Endothelial cell of umbilical vein (primary cell): Measurements from ENCODE around the gene FOXJ3. TPM values are rescaled to one million over a fixed set of nuclear protein-coding genes. Genes with fewer than 3 reads are reported as not detected.

Experiments
- BruUV-seq: library from RNA; stranded (reverse); fragments of 400-500 nt; replicated peaks from 2 replicates; lab custom pipeline; 2021; lab: Mats Ljungman, UMichigan
- CTCF ChIA-PET: fragments of 300-600, 350-600 bp; sonication (Branson Sonifier 250); formaldehyde crosslinking; loops from one replicate; lab custom pipeline; 2021; ENCODE audit warnings: antibody characterized with exemption, inconsistent platforms; lab: Charles Lee
- POLR2A ChIA-PET: fragments of 300-600, 350-600 bp; sonication (Branson Sonifier 250); formaldehyde crosslinking; loops from one replicate; lab custom pipeline; 2021; ENCODE audit warnings: antibody characterized with exemption, inconsistent platforms; lab: Charles Lee
- DNase-seq: peaks from one replicate; pipeline ENCODE4 v3.0.0-alpha.2; 2011; ENCODE audit warnings: low read depth, low spot score
- FAIRE-seq: peaks from 2 replicates; lab custom pipeline; 2011; peaks lifted over from hg19 to GRCh38; lab: Jason Lieb, UNC
- H2AFZ ChIP-seq: 2 replicates; pipeline ENCODE4 v1.6.0; 2012; ENCODE audit warnings: low read depth, low read length, control low read depth, inconsistent platforms
- H3K27ac ChIP-seq: 2 replicates; pipeline ENCODE4 v1.5.1; 2011; ENCODE audit warnings: low read depth, mild to moderate bottlenecking, control low read depth, low read length, moderate library complexity; ENCODE audit not compliant: insufficient read depth
- H3K27me3 ChIP-seq, 2 experiments: 2 replicates each; pipeline versions ENCODE4 v1.6.0 to v1.6.1; 2011; ENCODE audit warnings: low read length in 2 of 2, mixed read lengths in 1 of 2; ENCODE audit not compliant: control insufficient read depth in 2 of 2, insufficient read depth in 2 of 2
- H3K36me3 ChIP-seq, 2 experiments: 2 replicates in 1 of 2; 3 replicates in 1 of 2; pipeline ENCODE4 v1.5.1; 2011; ENCODE audit warnings: low read length in 2 of 2, mild to moderate bottlenecking in 1 of 2, moderate library complexity in 1 of 2; ENCODE audit not compliant: control insufficient read depth in 2 of 2, insufficient read depth in 2 of 2; ENCODE audit errors: extremely low read depth in 1 of 2
- H3K4me1 ChIP-seq: 3 replicates; pipeline ENCODE4 v1.5.1; 2011; ENCODE audit warnings: mild to moderate bottlenecking, low read length; ENCODE audit not compliant: control insufficient read depth, insufficient read depth; ENCODE audit errors: extremely low read depth
- H3K4me2 ChIP-seq: 2 replicates; pipeline ENCODE4 v1.6.1; 2011; ENCODE audit warnings: low read length, control low read depth, mixed read lengths; ENCODE audit not compliant: insufficient read depth
- H3K4me3 ChIP-seq, 3 experiments: fragments of 200-600 bp in 1 of 3; sonication (generic), shearing (Covaris generic) in 1 of 3; replicated peaks in 1 of 3; 2 replicates each; pipeline ENCODE4 v1.5.1; 2011 to 2016; ENCODE audit warnings: control low read depth in 3 of 3, low read length in 3 of 3, mild to moderate bottlenecking in 2 of 3, inconsistent platforms in 1 of 3, low read depth in 1 of 3, moderate library complexity in 1 of 3; ENCODE audit not compliant: insufficient read depth in 1 of 3
- H3K79me2 ChIP-seq: 2 replicates; pipeline ENCODE4 v1.6.0; 2012; ENCODE audit warnings: low read length, inconsistent platforms; ENCODE audit not compliant: control insufficient read depth, insufficient read depth
- H3K9ac ChIP-seq: replicated peaks from 2 replicates; pipeline ENCODE3; 2011; ENCODE audit warnings: low read length, control low read depth; ENCODE audit not compliant: insufficient read depth; ENCODE audit errors: extremely low read depth
- H3K9me1 ChIP-seq: replicated peaks from 3 replicates; pipeline ENCODE4 v1.6.0; 2011; ENCODE audit warnings: mild to moderate bottlenecking, low read length; ENCODE audit not compliant: control insufficient read depth, insufficient read depth; ENCODE audit errors: extremely low read depth
- H3K9me3 ChIP-seq: replicated peaks from 2 replicates; pipeline ENCODE4 v1.5.1; 2012; ENCODE audit warnings: low read length, inconsistent platforms; ENCODE audit not compliant: control insufficient read depth, insufficient read depth
- H4K20me1 ChIP-seq: replicated peaks from 2 replicates; pipeline ENCODE3; 2011; ENCODE audit warnings: mild to moderate bottlenecking, low read length; ENCODE audit not compliant: control insufficient read depth, insufficient read depth; ENCODE audit errors: extremely low read depth
- CTCF ChIP-seq, 2 donors: IDR thresholded peaks; 1 replicate in 1 of 2; 2 replicates in 1 of 2; pipeline ENCODE4 v1.5.1; 2011; ENCODE audit warnings: low read length in 2 of 2, mild to moderate bottlenecking in 2 of 2, moderate library complexity in 2 of 2, control low read depth in 1 of 2, inconsistent platforms in 1 of 2, low read depth in 1 of 2; ENCODE audit not compliant: insufficient read depth in 1 of 2; ENCODE audit errors: extremely low read depth in 1 of 2
- EZH2 ChIP-seq: IDR thresholded peaks from 2 replicates; pipeline ENCODE4 v1.6.1; 2012; ENCODE audit warnings: borderline replicate concordance, low read depth, mild to moderate bottlenecking, moderate library complexity, low read length, inconsistent platforms; ENCODE audit not compliant: severe bottlenecking
- FOS ChIP-seq: IDR thresholded peaks from 2 replicates; pipeline ENCODE4 v1.6.1; 2011; ENCODE audit warnings: mild to moderate bottlenecking, low read length, moderate library complexity, borderline replicate concordance; ENCODE audit not compliant: insufficient read depth
- GATA2 ChIP-seq: IDR thresholded peaks from 2 replicates; pipeline ENCODE4 v1.7.0; 2011; ENCODE audit warnings: low read depth, mild to moderate bottlenecking, moderate library complexity, mixed read lengths, low read length; ENCODE audit not compliant: insufficient read length, insufficient read depth
- JUN ChIP-seq: IDR thresholded peaks from 2 replicates; pipeline ENCODE4 v1.6.1; 2011; ENCODE audit warnings: borderline replicate concordance, low read depth; ENCODE audit not compliant: insufficient read length, insufficient read depth
- MAX ChIP-seq: IDR thresholded peaks from 2 replicates; pipeline ENCODE4 v1.6.1; 2011; ENCODE audit not compliant: insufficient read depth, insufficient read length
- MYC ChIP-seq: IDR thresholded peaks from one replicate; pipeline ENCODE4 v1.6.1; 2011; ENCODE audit warnings: mild to moderate bottlenecking, low read depth, low read length
- POLR2A ChIP-seq: IDR thresholded peaks from 2 replicates; pipeline ENCODE4 v1.6.1; 2012; ENCODE audit warnings: low read depth, mild to moderate bottlenecking, control low read depth, low read length
- POLR2AphosphoS5 ChIP-seq: IDR thresholded peaks from 2 replicates; pipeline ENCODE4 v1.6.1; 2012; ENCODE audit warnings: low read depth, mild to moderate bottlenecking, control low read depth, low read length, moderate library complexity; ENCODE audit not compliant: insufficient read depth
- dilution Hi-C: fragments of 300-500 bp; cut with MboI; formaldehyde crosslinking; loops from one replicate; pipeline ENCODE4 v1.15.0; 2019; ENCODE audit warnings: low sequenced_read_pairs; ENCODE audit not compliant: extremely low pct_ligation_motif_present
- intact Hi-C: fragments of 100-400 bp; cut with micrococcal nuclease; formaldehyde crosslinking; loops from one replicate; pipeline ENCODE4 v1.10.0; 2022
- polyA plus RNA-seq, 4 experiments: library from polyadenylated mRNA; depleted of rRNA in 3 of 4; stranded (reverse) in 3 of 4; unstranded in 1 of 4; fragments of >200 nt; gene quantifications; 2 replicates each; pipeline versions ENCODE4 v1.2.1 to v1.2.3, GENCODE V29; 2011 to 2012; ENCODE audit warnings: missing spikeins in 1 of 4
- total RNA-seq: library from RNA; stranded (reverse); gene quantifications from 2 replicates; pipeline ENCODE4 v1.2.3, GENCODE V29; 2021

FOXJ3 gene
- total and polyA plus RNA-seq, 2 donors (not counting 3 experiments of a cell fraction or from before 2014, with no cell fraction given): 34.7 to 38.8 TPM

GRCh38 chr1:42231253-42231652 is 103.8 kb downstream of the FOXJ3 start:
- TF ChIP-seq POLR2A: no peak
- no peak for TF ChIP-seq MAX
- no peak for TF ChIP-seq FOS
- TF ChIP-seq MYC: no peak
- no peak for TF ChIP-seq JUN
- TF ChIP-seq CTCF (IDR thresholded peaks at IDR 0.05; ENCODE audit: extremely low read depth in 1 of 2, insufficient read depth in 1 of 2, low read depth in 1 of 2, low read length in 2 of 2): no peak
- no peak for TF ChIP-seq GATA2
- no peak for TF ChIP-seq POLR2AphosphoS5
- TF ChIP-seq EZH2: no peak
- intact Hi-C loops (no loop called here), dilution Hi-C loops (no loop called here)
- Histone ChIP-seq H2AFZ (no peak overlapping the region), H3K79me2 (peaks cover 23% of the 10 kb centered on the region), H3K27me3 (no peaks in the 10 kb centered on the region), H3K4me3 (no peak overlapping the region), H3K9me3 (no peaks in the 10 kb centered on the region), H3K4me2 (no peak overlapping the region), H3K9ac (no peak overlapping the region), H4K20me1 (no peaks in the 10 kb centered on the region), H3K9me1 (no peaks in the 10 kb centered on the region), H3K27ac (no peak overlapping the region), H3K4me1 (no peaks in the 10 kb centered on the region), H3K36me3 (no peaks in the 10 kb centered on the region)
- FAIRE-seq (no peak), DNase-seq (no peak)
- ChIA-PET POLR2A (no interaction called here), CTCF (no interaction called here)
- no TSS peak for BruUV-seq
